Measurements from ENCODE around the gene FAM187B.

The FAM187B gene

GRCh38 chr19:35214766-35215422 lies 13.6 kb downstream of the FAM187B start:
- H3K27ac ChIP-seq = peak overlapping the region; percentile 88
- no peak overlapping the region for H3K4me3 ChIP-seq (IDR thresholded peaks at IDR 0.05; ENCODE audit: insufficient read depth, low read depth, low read length)
- H3K4me2 ChIP-seq = peak overlapping the region; percentile 77; the same call in 1 of the 2 replicates
- H2AFZ ChIP-seq (ENCODE audit: low read depth) = no peak overlapping the region
- no peaks in the 10 kb centered on the region for H4K20me1 ChIP-seq (ENCODE audit: insufficient read depth)
- H3K4me1 ChIP-seq (ENCODE audit: low read depth, poor library complexity, severe bottlenecking) = peaks cover 73% of the 10 kb centered on the region
- H3K9ac ChIP-seq = no peak overlapping the region
- TF ChIP-seq CTCF (conservative IDR thresholded peaks at IDR 0.05; ENCODE audit: low read depth, low read length) = no peak
- H3K27me3 ChIP-seq (ENCODE audit: insufficient read depth, low read depth) = no peaks in the 10 kb centered on the region
- no peaks in the 10 kb centered on the region for H3K79me2 ChIP-seq (ENCODE audit: insufficient read depth, low read depth)
- H3K36me3 ChIP-seq (ENCODE audit: insufficient read depth) = no peaks in the 10 kb centered on the region

GRCh38 chr19:35213663-35214632 lies 14.6 kb downstream of the FAM187B start:
- H3K4me1 ChIP-seq (ENCODE audit: low read depth, poor library complexity, severe bottlenecking) = peaks cover 73% of the 10 kb centered on the region
- H4K20me1 ChIP-seq (ENCODE audit: insufficient read depth) = no peaks in the 10 kb centered on the region
- no peaks in the 10 kb centered on the region for H3K79me2 ChIP-seq (ENCODE audit: insufficient read depth, low read depth)
- H3K4me2 ChIP-seq = peak overlapping the region; percentile 77
- TF ChIP-seq CTCF (conservative IDR thresholded peaks at IDR 0.05; ENCODE audit: low read depth, low read length) = no peak
- H3K27ac ChIP-seq = peak overlapping the region; percentile 88
- no peaks in the 10 kb centered on the region for H3K27me3 ChIP-seq (ENCODE audit: insufficient read depth, low read depth)
- H3K4me3 ChIP-seq (IDR thresholded peaks at IDR 0.05; ENCODE audit: insufficient read depth, low read depth, low read length) = no peak overlapping the region
- peak overlapping the region; percentile 67 for H2AFZ ChIP-seq (ENCODE audit: low read depth)
- H3K36me3 ChIP-seq (ENCODE audit: insufficient read depth) = no peaks in the 10 kb centered on the region
- peak overlapping the region; percentile 62 for H3K9ac ChIP-seq

- no peak overlapping the region for H2AFZ ChIP-seq (ENCODE audit: low read depth)
- H3K27ac ChIP-seq = no peak overlapping the region
- no peaks in the 10 kb centered on the region for H3K27me3 ChIP-seq (ENCODE audit: insufficient read depth, low read depth)
- no peak overlapping the region for H3K4me2 ChIP-seq
- peaks cover 77% of the 10 kb centered on the region for H3K4me1 ChIP-seq (ENCODE audit: low read depth, poor library complexity, severe bottlenecking)
- no peaks in the 10 kb centered on the region for H4K20me1 ChIP-seq (ENCODE audit: insufficient read depth)
- no peak overlapping the region for H3K4me3 ChIP-seq (IDR thresholded peaks at IDR 0.05; ENCODE audit: insufficient read depth, low read depth, low read length)
- no peaks in the 10 kb centered on the region for H3K36me3 ChIP-seq (ENCODE audit: insufficient read depth)
- no peak overlapping the region for H3K9ac ChIP-seq
- no peaks in the 10 kb centered on the region for H3K79me2 ChIP-seq (ENCODE audit: insufficient read depth, low read depth)
- no peak for TF ChIP-seq CTCF (conservative IDR thresholded peaks at IDR 0.05; ENCODE audit: low read depth, low read length)
These were observed 16.3 kb downstream of the FAM187B start for GRCh38 chr19:35212241-35212640.

GRCh38 chr19:35211545-35212230 lies 16.9 kb downstream of the FAM187B start:
- no peak for TF ChIP-seq CTCF (conservative IDR thresholded peaks at IDR 0.05; ENCODE audit: low read depth, low read length)
- H3K4me2 ChIP-seq = no peak overlapping the region
- H3K27ac ChIP-seq = no peak overlapping the region

More at GRCh38 chr19:35211545-35212230, 16.9 kb downstream of the FAM187B start:
- no peak overlapping the region for H2AFZ ChIP-seq (ENCODE audit: low read depth)
- no peaks in the 10 kb centered on the region for H3K79me2 ChIP-seq (ENCODE audit: insufficient read depth, low read depth)
- H3K4me3 ChIP-seq (IDR thresholded peaks at IDR 0.05; ENCODE audit: insufficient read depth, low read depth, low read length) = no peak overlapping the region
- peaks cover 77% of the 10 kb centered on the region for H3K4me1 ChIP-seq (ENCODE audit: low read depth, poor library complexity, severe bottlenecking)
- no peak overlapping the region for H3K9ac ChIP-seq
- no peaks in the 10 kb centered on the region for H4K20me1 ChIP-seq (ENCODE audit: insufficient read depth)
- no peaks in the 10 kb centered on the region for H3K36me3 ChIP-seq (ENCODE audit: insufficient read depth)
- H3K27me3 ChIP-seq (ENCODE audit: insufficient read depth, low read depth) = no peaks in the 10 kb centered on the region
